ENCODE measurements around the gene SCN4B. TPM values are rescaled to one million over a fixed set of nuclear protein-coding genes. Genes with fewer than 3 reads are reported as not detected.

SCN4B gene
- total and polyA plus RNA-seq, 8 donors = 0.75 to 3.6 (median 1.6) TPM; not detected in 3

GRCh38 chr11:118105657-118106305, 46.8 kb downstream of the SCN4B start:
- 72 to 82% (median 75%) methylated on average over 4 of the region's 4 CpGs for WGBS, 5 donors

GRCh38 chr11:118104491-118104890, 48.1 kb downstream of the SCN4B start:
- DNase-seq = no peak
- no peaks in the 10 kb centered on the region for H3K9me3 ChIP-seq
- TF ChIP-seq EP300 (IDR thresholded peaks at IDR 0.05) = no peak
- TF ChIP-seq CTCF (IDR thresholded peaks at IDR 0.05) = no peak
- no peak for TF ChIP-seq POLR2A (IDR thresholded peaks at IDR 0.05)
- TF ChIP-seq POLR2AphosphoS5 (IDR thresholded peaks at IDR 0.05) = no peak
- WGBS, 5 donors = 93 to 99% (median 96%) methylated on average over 6 of the region's 6 CpGs
- no peaks in the 10 kb centered on the region for H3K36me3 ChIP-seq
- no peak overlapping the region for H3K4me3 ChIP-seq
- H3K27me3 ChIP-seq = peaks cover 0 to 8% (median 0%) of the 10 kb centered on the region in 3 donors
- H3K27ac ChIP-seq = no peak overlapping the region
- no peaks in the 10 kb centered on the region for H3K4me1 ChIP-seq
- intact Hi-C loops (cut with DNase I; ENCODE audit: low total_unique reads) = no loop called here

More at GRCh38 chr11:118105657-118106305, 46.8 kb downstream of the SCN4B start:
- intact Hi-C loops (cut with DNase I; ENCODE audit: low total_unique reads) = no loop called here
- H3K27ac ChIP-seq = no peak overlapping the region
- H3K4me3 ChIP-seq = no peak overlapping the region
- H3K36me3 ChIP-seq = no peaks in the 10 kb centered on the region
- no peaks in the 10 kb centered on the region for H3K4me1 ChIP-seq
- no peaks in the 10 kb centered on the region for H3K9me3 ChIP-seq
- TF ChIP-seq CTCF (IDR thresholded peaks at IDR 0.05) = no peak
- no peak for TF ChIP-seq POLR2A (IDR thresholded peaks at IDR 0.05)
- TF ChIP-seq POLR2AphosphoS5 (IDR thresholded peaks at IDR 0.05) = no peak
- no peak for TF ChIP-seq EP300 (IDR thresholded peaks at IDR 0.05)
- DNase-seq = no peak
- H3K27me3 ChIP-seq = peaks cover 0 to 11% (median 0%) of the 10 kb centered on the region in 3 donors

- no peaks in the 10 kb centered on the region for H3K4me1 ChIP-seq
- no peak for TF ChIP-seq POLR2A (IDR thresholded peaks at IDR 0.05)
- no peak for TF ChIP-seq CTCF (IDR thresholded peaks at IDR 0.05)
- TF ChIP-seq EP300 (IDR thresholded peaks at IDR 0.05) = no peak
- TF ChIP-seq POLR2AphosphoS5 (IDR thresholded peaks at IDR 0.05) = no peak
- H3K9me3 ChIP-seq = no peaks in the 10 kb centered on the region
- WGBS, 5 donors = 72 to 87% (median 80%) methylated on average over 12 to 13 of the region's 13 CpGs
- H3K36me3 ChIP-seq = no peaks in the 10 kb centered on the region
- intact Hi-C loops (cut with DNase I; ENCODE audit: low total_unique reads) = no loop called here
- peaks cover 0 to 13% (median 0%) of the 10 kb centered on the region in 3 donors for H3K27me3 ChIP-seq
- no peak for DNase-seq
- H3K4me3 ChIP-seq = no peak overlapping the region
- H3K27ac ChIP-seq = no peak overlapping the region
Observed at GRCh38 chr11:118102721-118103261, 49.8 kb downstream of the SCN4B start.

- no peak overlapping the region for H3K27ac ChIP-seq
- intact Hi-C loops (cut with DNase I; ENCODE audit: low total_unique reads) = no loop called here
- TF ChIP-seq POLR2AphosphoS5 (IDR thresholded peaks at IDR 0.05) (no peak), CTCF (IDR thresholded peaks at IDR 0.05) (no peak), POLR2A (IDR thresholded peaks at IDR 0.05) (no peak), EP300 (IDR thresholded peaks at IDR 0.05) (no peak)
- no peaks in the 10 kb centered on the region for H3K9me3 ChIP-seq
- no peaks in the 10 kb centered on the region for H3K36me3 ChIP-seq
- no peak for DNase-seq
- no peaks in the 10 kb centered on the region for H3K4me1 ChIP-seq
- no peak overlapping the region for H3K4me3 ChIP-seq
- H3K27me3 ChIP-seq = peaks cover 0 to 13% (median 0%) of the 10 kb centered on the region in 3 donors
- 50 to 65% (median 57%) methylated on average over 3 of the region's 3 CpGs for WGBS, 5 donors
Observed at GRCh38 chr11:118100691-118101232, 51.9 kb downstream of the SCN4B start.

All from stomach (tissue), 9 donors.